HG02885 (cell line): ENCODE data around the gene MARCHF9.

Experiments
- ATAC-seq: cut with Tn5 transposase; IDR thresholded peaks from one replicate; pipeline ENCODE4 v1.9.1; 2021; ENCODE audit warnings: mild to moderate bottlenecking; ENCODE audit not compliant: unreplicated experiment, poor library complexity

MARCHF9 gene

DNA sequence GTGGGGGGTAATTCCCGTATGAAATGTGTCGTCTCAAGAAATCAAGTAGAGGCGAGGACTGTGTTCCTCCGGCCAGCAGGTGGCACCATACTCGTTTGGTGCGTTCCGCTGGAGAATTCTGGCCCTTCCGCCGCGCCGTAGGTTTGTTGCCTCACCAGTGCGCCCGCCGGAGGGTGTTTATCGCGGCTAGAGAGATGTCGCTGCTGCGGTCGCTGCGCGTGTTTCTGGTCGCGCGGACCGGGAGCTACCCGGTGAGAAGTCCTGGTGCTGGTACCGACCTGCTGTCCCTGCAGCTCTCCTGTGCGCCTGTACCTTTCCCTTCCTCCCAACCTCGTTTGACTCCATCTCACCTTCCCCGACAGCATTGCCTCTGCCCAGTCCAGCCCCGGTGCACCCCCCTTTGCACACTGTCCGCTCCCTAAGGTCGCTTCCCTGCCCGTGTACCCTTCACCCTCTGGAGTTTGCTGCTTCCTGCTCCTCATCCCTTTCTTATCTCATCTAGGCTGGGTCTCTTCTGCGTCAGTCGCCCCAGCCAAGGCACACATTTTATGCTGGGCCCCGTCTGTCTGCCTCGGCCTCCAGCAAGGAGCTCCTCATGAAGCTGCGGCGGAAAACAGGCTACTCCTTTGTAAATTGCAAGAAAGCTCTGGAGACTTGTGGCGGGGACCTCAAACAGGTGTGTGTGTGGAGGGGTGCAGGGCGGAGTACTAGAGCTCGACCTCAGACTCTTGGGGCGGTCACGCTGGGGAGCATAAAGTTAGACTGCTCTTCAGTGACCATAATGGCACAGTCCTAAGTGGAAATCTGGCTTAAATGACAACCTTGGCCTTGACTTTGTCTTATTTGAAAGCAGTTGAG, 27.9 kb downstream of the MARCHF9 start, which contains the start of gene TSFM:
TSFM (plus strand) TSS at position 180 of the 858 bp plus-strand sequence; CDS start at position 195, 15 bp downstream.
- ATAC-seq = peak; percentile 85

DNA sequence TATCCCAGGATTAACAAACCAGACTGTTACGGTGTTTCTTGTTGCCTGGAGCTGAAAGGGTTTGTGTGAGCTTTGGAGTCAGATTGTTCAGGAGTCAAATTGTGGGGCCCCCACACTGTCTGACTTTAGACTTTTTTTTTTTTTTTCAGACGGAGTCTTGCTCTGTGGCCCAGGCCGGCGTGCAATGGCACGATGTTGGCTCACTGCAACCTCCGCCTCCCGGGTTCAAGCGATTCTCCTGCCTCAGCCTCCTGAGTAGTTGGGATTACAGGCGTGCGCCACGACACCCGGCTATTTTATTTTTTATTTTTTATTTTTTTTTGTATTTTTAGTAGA, 28.5 kb downstream of the MARCHF9 start:
- no peak for ATAC-seq

DNA sequence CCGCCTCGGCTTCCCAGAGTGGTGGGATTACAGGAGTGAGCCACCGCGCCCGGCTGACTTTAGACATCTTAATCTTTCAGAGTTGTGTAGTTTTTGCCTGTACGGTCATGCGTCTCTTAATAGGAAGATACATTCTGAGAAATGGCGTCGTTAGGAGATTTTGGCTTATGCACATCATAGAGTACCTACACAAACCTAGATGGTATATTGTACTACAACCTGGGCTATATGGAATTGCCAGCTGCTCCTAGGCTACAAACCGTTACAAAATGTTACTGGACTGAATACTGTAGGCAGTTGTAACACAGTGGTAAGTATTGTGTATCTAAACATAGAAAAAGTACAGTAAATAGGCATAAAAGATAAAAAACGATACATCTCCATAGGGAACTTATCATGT, 29.0 kb downstream of the MARCHF9 start:
- ATAC-seq = no peak

DNA sequence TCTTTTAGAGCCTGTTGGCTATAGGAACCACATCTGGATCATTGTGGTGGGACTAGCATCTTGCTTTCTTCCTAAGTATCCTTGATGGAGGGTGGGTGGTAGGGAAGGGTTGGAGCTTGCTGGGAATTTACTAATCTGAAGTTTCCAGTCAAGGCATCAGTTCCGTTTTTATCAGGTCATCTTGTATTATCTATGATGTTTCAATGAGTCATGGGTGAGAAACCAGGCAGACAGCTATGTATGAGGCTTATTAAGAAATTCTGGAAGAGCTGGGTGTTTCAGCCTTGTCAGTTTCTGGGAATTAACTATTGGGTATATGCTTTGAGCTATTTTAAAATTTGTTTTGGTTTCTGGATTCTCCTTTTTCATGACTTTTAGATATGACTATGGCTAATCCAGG, 39.0 kb downstream of the MARCHF9 start:
- no peak for ATAC-seq

DNA sequence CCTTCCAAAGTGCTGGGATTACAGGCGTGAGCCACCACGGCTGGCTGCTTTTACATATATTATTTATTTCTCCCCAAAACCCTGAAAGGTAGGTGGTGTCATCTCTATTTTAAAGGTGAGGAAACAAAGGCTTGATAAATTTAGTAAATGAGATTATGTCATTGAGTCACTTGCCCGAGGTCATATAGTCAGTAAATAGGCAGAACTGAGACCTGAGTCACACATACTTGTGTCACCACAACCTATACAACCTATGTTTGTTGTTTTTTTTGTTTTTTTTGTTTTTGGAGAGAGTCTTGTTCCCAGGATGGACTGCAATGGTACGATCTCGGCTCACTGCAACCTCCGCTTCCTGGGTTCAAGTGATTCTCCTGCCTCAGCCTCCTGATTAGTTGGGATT, 40.5 kb downstream of the MARCHF9 start:
- no peak for ATAC-seq

DNA sequence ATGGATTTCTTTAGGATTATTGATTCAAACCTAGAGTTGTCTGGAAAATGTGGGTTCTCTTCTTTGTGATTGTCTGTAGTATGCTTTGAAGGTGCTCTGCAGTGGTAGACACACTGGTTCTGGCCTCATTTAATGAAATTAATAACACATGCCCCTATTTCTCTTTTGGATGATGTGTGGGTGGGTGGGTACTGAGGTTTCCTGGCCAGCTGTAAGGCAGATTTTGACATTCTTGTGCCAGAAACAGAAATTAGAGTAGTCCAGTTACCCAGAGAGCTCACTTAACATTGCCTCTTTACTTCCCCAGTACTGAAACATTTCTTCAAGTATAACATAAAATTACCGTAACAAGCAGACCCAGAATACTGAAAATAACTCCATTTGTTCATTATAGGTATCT, 42.1 kb downstream of the MARCHF9 start:
- ATAC-seq = no peak

DNA sequence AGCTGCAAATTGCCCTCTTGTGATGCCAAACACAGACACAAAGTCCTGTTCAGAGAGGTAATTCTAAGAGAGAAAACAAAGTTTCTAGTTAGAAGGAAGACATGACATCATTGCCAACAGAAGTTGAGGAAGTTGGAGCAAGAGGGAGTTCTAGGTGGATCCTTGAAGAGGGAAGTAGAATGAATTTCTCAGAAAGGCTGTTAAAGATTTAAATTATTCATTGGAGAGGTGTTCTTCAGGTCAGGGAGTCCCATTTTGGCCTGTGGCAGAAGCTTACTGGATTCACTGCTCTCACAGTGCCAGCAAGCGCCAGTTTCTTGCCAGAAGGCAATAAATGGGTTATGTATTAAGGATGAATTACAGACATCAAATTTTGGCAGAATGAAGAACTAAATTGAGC, 43.0 kb downstream of the MARCHF9 start:
- no peak for ATAC-seq

DNA sequence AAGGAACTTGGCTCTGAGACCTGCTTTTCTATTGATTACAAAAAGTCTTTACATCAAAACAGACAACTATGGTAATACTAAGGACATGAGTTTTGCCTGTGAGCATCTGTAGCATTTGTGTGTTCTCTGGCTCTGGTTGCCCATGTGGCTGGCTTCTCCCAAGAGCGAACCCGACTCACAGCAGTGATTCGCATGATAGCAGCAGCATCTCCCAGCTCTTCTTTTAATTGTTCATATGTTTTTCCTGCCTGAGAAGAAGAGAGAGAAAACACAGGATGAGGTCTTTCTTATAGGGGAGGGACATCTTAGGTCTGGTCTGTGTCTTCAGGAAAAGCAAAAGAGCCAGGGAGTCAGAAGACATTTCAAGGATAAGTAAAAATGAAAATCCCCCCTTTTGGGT, 46.1 kb downstream of the MARCHF9 start:
- ATAC-seq = no peak

DNA sequence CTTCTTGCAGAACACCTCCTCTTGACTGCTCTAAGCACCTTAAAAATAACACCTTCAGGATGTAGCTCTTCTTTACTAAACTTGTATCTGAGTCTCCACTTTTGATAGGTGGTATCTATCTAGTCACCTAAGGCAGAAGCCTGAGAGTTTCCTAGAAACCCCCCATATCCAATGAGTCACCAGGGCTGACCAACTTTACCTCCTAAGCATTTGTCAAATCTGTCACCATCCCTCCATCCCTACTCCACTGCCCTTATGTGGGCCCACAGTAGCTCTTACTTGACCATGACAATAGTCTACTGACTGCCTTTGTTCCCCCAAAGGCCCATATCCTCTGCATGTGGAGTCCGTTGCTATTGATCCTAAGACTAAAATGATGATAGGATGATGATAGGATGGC, 47.7 kb downstream of the MARCHF9 start:
- no peak for ATAC-seq

DNA sequence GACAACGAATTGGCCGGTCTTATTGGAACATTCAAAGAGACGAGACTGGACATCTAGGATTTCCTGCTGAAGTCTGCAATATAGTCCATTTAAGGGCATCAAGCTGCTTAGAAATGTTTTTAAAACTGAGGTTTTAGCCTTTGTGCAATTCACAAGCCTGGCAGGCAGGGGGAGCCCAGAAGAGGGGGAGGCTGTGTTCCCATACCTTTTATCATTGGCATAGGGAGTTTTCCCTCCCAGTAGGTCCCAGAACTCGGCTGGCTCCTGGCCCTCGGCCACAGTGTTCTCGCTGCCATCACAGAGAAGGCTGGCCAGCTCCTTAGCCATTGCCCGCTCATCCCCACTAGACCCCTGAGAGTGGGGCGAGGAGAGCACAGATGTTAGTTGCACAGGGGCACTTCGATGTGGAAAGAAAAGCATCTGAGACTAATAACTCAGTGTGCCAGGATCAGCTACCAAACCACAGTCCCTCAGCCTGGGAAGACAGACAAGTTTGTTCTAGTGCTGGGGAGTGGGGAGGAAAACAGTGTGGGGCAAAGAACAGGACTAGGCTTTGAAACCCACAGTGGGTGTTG, 48.5 kb downstream of the MARCHF9 start:
- no peak for ATAC-seq

DNA sequence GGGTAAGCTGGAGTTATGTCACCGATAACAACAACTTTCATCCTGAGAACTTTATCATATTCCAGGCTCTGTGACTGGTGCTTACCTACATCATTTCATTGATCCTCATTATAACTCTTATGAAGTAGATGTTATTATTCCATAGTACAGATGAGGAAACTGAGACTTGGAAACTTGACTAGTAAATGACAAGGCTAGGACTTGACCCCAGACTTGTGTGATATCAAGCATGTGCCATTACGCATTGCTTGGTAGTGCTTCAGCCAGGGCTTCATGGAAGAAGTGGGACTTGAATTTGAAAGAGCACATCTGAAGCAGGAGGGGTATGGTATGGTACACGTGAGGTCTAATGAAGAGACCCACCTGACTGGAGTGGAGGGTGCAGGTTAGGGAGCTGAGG, 51.8 kb downstream of the MARCHF9 start:
- ATAC-seq = no peak

DNA sequence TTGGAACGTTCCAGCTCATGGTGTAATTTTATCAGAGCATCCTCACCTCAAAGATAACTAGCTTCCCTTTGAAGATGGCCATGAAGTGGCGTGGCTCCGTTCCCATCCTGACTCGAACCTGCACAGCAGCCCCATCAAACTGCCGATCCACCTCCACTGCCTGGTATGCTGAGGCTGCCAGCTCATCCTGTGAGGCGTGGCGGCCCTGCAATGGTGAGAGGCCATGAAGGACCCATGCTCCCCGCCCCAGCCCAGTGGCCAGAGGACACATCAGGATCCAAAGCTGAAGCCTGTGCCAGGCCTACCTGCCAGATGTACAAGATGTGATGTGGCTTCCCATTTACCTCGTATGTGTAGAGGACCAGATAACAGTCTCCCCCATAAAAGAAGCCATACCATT, 52.4 kb downstream of the MARCHF9 start:
- no peak for ATAC-seq

DNA sequence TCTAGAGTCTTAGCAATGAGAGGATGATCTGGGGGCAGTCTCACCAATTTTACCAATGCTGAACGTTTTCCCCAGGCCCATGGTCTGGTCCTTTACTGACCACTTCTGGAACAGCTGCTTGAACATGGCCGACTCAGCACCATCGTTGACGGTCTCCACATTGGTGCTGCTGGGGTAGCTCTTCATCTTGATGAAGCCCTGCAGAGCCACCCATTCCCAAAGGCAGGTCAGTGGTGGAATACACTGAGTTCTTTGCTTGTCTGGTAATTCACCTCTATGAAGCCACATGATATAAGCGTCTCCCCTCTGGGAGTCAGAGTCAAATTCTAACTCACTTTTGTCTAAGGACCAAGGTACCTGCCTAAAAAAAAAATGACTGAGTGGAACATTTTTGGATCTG, 53.4 kb downstream of the MARCHF9 start:
- no peak for ATAC-seq

DNA sequence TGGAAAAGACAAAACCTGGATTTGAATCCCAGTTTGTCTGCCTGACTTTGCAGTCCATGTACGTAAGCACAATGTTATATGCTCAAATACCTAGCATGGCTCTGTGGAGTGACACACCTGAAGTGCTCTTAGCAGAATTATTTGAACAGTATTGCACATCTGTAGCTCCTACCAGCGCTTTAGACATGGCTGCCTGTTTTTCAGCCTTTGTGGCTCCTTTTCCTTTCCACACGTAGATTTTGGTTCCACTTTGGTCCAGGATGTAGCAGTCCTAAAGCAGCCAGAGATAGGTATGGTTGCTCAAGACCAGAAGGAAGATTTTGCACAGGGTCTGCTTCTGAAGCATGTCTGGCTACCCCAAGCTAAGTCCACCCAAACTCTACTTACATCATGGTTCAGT, 54.5 kb downstream of the MARCHF9 start:
- ATAC-seq = no peak
